ENCODE measurements around the gene RHOBTB3. TPM values are rescaled to one million over a fixed set of nuclear protein-coding genes. Genes with fewer than 3 reads are reported as not detected.

RHOBTB3 gene
- total RNA-seq, 4 donors from 2014 or later, result 40.1 to 134 (median 86.9) TPM

DNA sequence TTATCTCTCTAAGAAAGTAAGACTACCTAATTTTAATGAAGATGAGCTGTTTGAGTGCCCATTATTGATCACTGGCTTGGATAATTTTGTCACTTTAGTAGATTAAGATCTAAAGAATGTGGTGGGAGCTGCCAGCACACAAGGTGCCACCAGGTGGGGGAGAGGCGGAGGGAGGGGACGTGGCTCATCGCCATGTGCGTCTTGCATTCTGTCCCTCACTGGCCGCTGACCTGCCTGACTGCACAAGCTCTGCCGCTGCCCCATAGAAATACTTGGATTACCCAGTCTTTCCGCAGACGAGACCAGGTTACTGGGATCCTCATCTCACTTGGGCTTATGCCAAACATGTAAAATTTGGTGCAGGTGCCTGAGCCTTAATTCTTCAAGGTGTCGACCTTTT is 37.6 kb downstream of the RHOBTB3 start:
- in situ Hi-C loops (cut with MboI; ENCODE audit: low sequenced_read_pairs in 4 of 4), result no loop called here
- Histone ChIP-seq H3K27me3 (no peaks in the 10 kb centered on the region), H3K4me3 (no peak overlapping the region), H3K36me3 (peaks cover 0 to 42% of the 10 kb centered on the region in 2 donors), H3K9me3 (no peaks in the 10 kb centered on the region), H3K4me1 (peaks cover 9 to 15% of the 10 kb centered on the region in 2 donors), H3K27ac (no peak overlapping the region)
- intact Hi-C loops (cut with DNase I; ENCODE audit: low total_unique reads), result no loop called here
- DNase-seq, result no peak
- TF ChIP-seq POLR2A (IDR thresholded peaks at IDR 0.05), result no peak
- TF ChIP-seq, protein P1, sequence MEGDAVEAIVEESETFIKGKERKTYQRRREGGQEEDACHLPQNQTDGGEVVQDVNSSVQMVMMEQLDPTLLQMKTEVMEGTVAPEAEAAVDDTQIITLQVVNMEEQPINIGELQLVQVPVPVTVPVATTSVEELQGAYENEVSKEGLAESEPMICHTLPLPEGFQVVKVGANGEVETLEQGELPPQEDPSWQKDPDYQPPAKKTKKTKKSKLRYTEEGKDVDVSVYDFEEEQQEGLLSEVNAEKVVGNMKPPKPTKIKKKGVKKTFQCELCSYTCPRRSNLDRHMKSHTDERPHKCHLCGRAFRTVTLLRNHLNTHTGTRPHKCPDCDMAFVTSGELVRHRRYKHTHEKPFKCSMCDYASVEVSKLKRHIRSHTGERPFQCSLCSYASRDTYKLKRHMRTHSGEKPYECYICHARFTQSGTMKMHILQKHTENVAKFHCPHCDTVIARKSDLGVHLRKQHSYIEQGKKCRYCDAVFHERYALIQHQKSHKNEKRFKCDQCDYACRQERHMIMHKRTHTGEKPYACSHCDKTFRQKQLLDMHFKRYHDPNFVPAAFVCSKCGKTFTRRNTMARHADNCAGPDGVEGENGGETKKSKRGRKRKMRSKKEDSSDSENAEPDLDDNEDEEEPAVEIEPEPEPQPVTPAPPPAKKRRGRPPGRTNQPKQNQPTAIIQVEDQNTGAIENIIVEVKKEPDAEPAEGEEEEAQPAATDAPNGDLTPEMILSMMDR (IDR thresholded peaks at IDR 0.05 in 4 of 5, conservative IDR thresholded peaks at IDR 0.05 in 1 of 5), result no peak
- no peak for ATAC-seq

DNA sequence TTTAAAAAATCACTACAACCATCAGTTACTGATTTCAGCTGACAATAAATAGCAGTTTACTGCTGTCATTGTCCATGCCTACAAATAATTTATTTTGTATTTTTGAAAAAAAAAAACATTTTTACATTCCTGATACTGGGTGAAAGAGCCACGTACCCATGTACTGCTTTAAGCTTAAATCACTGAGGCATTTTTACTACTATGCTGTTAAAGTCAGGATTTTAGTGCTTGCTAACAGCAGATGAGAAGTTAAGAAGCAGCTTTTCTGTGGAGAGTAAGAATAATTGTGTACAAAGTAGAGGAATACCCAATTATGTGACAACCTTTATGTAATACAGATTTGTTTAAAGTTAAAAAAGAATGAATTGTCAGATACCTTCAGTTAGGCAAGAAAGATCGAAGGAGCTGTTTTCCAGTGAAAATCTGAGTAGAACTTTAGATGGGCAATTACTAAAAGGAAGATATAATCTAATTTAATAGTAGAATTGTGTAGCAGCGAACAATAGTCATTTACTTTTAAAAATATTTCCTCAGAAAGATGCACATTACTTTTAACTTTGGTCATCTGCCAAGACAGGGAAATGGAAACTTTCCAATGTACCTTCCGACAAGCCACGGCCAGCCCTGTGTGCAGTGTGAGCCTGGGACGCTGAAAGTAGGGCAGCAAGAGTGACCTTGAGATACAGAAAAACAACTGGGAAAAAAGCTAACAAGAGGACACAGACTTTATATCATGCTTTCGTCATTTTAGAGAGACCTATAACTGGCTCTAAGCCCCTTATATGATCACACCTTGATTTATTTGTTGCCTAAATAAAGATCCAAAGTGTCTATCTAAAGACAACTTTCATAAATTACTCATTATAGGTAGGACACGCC is 39.9 kb downstream of the RHOBTB3 start:
- peaks cover 0 to 30% of the 10 kb centered on the region in 2 donors for H3K36me3 ChIP-seq
- in situ Hi-C loops (cut with MboI; ENCODE audit: low sequenced_read_pairs in 4 of 4), result loop anchor here in 3 of 4 donors (10.0 kb wide), 3 partner anchors 74 to 564 kb away; no protein-coding TSS in a partner anchor
- no peak for DNase-seq
- intact Hi-C loops (cut with DNase I; ENCODE audit: low total_unique reads), result loop anchor here (5.0 kb wide), 1 partner anchor 104 kb away; no protein-coding TSS in a partner anchor
- no peaks in the 10 kb centered on the region for H3K9me3 ChIP-seq
- peaks cover 9 to 22% of the 10 kb centered on the region in 2 donors for H3K4me1 ChIP-seq
- ATAC-seq, result peak; percentile 51 to 71
- TF ChIP-seq POLR2A (IDR thresholded peaks at IDR 0.05), result no peak
- TF ChIP-seq, protein P1 (IDR thresholded peaks at IDR 0.05 in 4 of 5, conservative IDR thresholded peaks at IDR 0.05 in 1 of 5), result no peak
- no peak overlapping the region for H3K4me3 ChIP-seq
- no peaks in the 10 kb centered on the region for H3K27me3 ChIP-seq
- H3K27ac ChIP-seq, result peak overlapping the region; percentile 43 to 59 (median 54)

DNA sequence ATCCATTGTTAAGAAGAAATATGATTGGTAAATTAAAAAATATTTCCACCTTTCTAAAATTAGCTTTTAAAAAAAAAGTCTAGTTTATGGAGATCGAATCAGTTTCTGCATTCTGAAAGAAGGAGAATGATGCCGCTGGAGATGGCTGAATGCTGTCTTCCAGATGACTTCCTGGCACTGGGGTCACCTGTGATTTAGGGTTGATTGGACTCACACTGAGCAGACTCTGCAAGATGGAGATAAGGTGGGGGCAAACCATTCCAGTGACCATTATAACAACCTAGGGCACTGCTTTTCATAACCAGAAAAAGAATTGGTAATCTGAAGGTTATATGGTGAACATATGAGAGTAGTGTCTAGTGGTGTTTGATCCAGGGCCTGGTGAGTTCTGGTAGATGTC is 40.8 kb downstream of the RHOBTB3 start:
- Histone ChIP-seq H3K4me3 (no peak overlapping the region), H3K27ac (peak overlapping the region; percentile 43 to 59 (median 54)), H3K4me1 (peaks cover 9 to 26% of the 10 kb centered on the region in 2 donors), H3K36me3 (peaks cover 0 to 26% of the 10 kb centered on the region in 2 donors), H3K9me3 (no peaks in the 10 kb centered on the region), H3K27me3 (no peaks in the 10 kb centered on the region)
- intact Hi-C loops (cut with DNase I; ENCODE audit: low total_unique reads) (loop anchor here (5.0 kb wide), 1 partner anchor 105 kb away; no protein-coding TSS in a partner anchor), in situ Hi-C loops (cut with MboI; ENCODE audit: low sequenced_read_pairs in 4 of 4) (loop anchor here in 3 of 4 donors (10.0 kb wide), 3 partner anchors 73 to 563 kb away; no protein-coding TSS in a partner anchor)
- DNase-seq (no peak), ATAC-seq (no peak)
- TF ChIP-seq, protein P1 (IDR thresholded peaks at IDR 0.05 in 4 of 5, conservative IDR thresholded peaks at IDR 0.05 in 1 of 5), result no peak
- TF ChIP-seq POLR2A (IDR thresholded peaks at IDR 0.05), result no peak

DNA sequence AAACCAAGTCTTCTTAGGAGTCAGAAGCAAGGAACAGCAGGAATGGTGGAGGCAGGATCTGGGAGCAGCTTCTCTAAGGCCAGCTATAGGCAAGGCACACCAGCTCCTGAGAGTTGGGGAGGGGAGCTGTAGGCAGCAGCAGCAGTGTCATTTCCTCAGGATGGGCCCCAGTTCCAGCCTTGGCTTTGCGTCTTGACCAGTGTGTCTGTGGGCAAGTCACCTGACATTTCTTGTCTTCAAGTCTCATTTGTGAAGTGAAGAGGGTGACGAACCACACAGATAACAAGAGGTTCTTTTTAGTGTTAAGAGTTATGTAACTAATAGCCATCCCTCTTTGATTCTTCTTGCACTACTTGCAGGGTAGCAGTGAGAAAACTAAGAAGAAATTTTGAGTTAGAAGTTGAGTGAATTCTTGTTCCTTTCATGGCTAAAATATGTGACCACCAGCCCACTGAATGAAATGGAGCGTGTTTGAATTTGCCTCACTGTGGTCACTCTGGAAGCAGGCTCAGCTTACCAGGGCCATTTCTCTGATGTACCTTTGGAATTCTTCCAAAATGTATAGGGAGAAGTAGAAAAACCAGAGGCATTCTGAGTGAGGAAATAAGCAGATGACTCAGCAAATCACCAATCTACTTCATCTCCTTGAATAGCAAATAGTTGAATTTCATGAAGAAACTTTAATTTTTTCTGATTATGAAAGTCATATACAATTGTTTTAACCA is 42.4 kb downstream of the RHOBTB3 start:
- DNase-seq, result no peak
- peaks cover 9 to 41% of the 10 kb centered on the region in 2 donors for H3K4me1 ChIP-seq
- in situ Hi-C loops (cut with MboI; ENCODE audit: low sequenced_read_pairs in 4 of 4), result loop anchor here in 3 of 4 donors (10.0 kb wide), 3 partner anchors 71 to 561 kb away; no protein-coding TSS in a partner anchor
- H3K27me3 ChIP-seq, result no peaks in the 10 kb centered on the region
- no peak overlapping the region for H3K4me3 ChIP-seq
- H3K27ac ChIP-seq, result peak overlapping the region in 3 of 4 donors; percentile 2 to 33 (median 4)
- no peaks in the 10 kb centered on the region for H3K9me3 ChIP-seq
- intact Hi-C loops (cut with DNase I; ENCODE audit: low total_unique reads), result loop anchor here (5.0 kb wide), 1 partner anchor 106 kb away; no protein-coding TSS in a partner anchor
- no peak for TF ChIP-seq POLR2A (IDR thresholded peaks at IDR 0.05)
- TF ChIP-seq, protein P1 (IDR thresholded peaks at IDR 0.05 in 4 of 5, conservative IDR thresholded peaks at IDR 0.05 in 1 of 5), result no peak
- ATAC-seq, result no peak
- H3K36me3 ChIP-seq, result peaks cover 0 to 10% of the 10 kb centered on the region in 2 donors

Data from gastrocnemius medialis (tissue), 4 donors.